ENCODE data around the gene BAHCC1. TPM values are rescaled to one million over a fixed set of nuclear protein-coding genes. Genes with fewer than 3 reads are reported as not detected.

Gene BAHCC1
- total and polyA plus RNA-seq, 9 of the 15 experiments (the other 6 are each of a cell fraction or from before 2014, with no cell fraction given): 0.14 to 26.9 (median 5.0) TPM

DNA sequence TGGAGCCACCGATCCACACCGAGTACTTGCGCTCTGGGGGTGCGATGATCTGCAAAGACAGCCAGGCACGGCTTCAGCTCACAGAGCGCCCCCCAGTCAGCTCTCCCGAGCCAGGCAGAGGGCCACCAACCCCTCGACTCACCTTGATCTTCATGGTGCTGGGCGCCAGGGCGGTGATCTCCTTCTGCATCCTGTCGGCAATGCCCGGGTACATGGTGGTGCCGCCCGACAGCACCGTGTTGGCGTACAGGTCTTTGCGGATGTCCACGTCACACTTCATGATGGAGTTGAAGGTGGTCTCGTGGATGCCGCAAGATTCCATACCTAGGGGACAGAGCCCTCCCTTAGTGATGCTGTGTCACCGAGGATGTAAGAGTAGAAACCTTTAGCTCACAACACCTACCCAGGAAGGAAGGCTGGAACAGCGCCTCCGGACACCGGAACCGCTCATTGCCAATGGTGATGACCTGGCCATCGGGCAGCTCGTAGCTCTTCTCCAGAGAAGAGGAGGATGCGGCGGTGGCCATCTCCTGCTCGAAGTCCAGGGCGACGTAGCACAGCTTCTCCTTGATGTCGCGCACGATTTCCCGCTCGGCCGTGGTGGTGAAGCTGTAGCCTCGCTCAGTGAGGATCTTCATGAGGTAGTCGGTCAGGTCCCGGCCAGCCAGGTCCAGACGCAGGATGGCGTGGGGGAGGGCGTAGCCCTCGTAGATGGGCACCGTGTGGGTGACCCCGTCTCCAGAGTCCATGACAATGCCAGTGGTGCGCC, 115.7 kb downstream of the BAHCC1 start (continued):
- TF ChIP-seq ZFP30 (CRISPR knock-in tag; IDR thresholded peaks at IDR 0.05; ENCODE audit: borderline replicate concordance) (no peak), HDAC3 (IDR thresholded peaks at IDR 0.05; ENCODE audit: borderline replicate concordance, partially characterized antibody) (no peak), RB1 (IDR thresholded peaks at IDR 0.05; ENCODE audit: low read depth) (0 out of 2 replicates have a peak, but pooled peaks have one; percentile 11), CEBPB (tag; IDR thresholded peaks at IDR 0.05) (no peak), ZNF75A (CRISPR knock-in tag; IDR thresholded peaks at IDR 0.05) (no peak), ZNF146 (CRISPR knock-in tag; IDR thresholded peaks at IDR 0.05; ENCODE audit: unreplicated experiment) (no peak), NELFE (IDR thresholded peaks at IDR 0.05; ENCODE audit: insufficient read depth, insufficient read length) (no peak), SRSF9 (IDR thresholded peaks at IDR 0.05; ENCODE audit: borderline replicate concordance, low read depth, low read length) (no peak), NCOA4 (IDR thresholded peaks at IDR 0.05; ENCODE audit: partially characterized antibody) (no peak), ZNF408 (CRISPR knock-in tag; IDR thresholded peaks at IDR 0.05; ENCODE audit: low read depth) (no peak), SMAD1 (IDR thresholded peaks at IDR 0.05; ENCODE audit: low read depth, low read length, partially characterized antibody) (no peak), ZBED1 (IDR thresholded peaks at IDR 0.05) (no peak), ETV6 (IDR thresholded peaks at IDR 0.05; ENCODE audit: borderline replicate concordance in 1 of 2, low read depth in 2 of 2, low read length in 1 of 2) (no peak), ETV6 (CRISPR knock-in tag; IDR thresholded peaks at IDR 0.05; ENCODE audit: borderline replicate concordance) (0 out of 2 replicates have a peak, but pooled peaks have one; percentile 3), SUPT5H (IDR thresholded peaks at IDR 0.05) (no peak), HDAC2 (IDR thresholded peaks at IDR 0.05) (no peak), SAFB (IDR thresholded peaks at IDR 0.05; ENCODE audit: borderline replicate concordance, low read depth, low read length) (no peak), POLR2H (tag; IDR thresholded peaks at IDR 0.05; ENCODE audit: low read depth) (no peak), ZFPM2 (CRISPR knock-in tag; IDR thresholded peaks at IDR 0.05) (no peak), ZNF507 (tag; conservative IDR thresholded peaks at IDR 0.05) (no peak)
- TF ChIP-seq, protein P1, sequence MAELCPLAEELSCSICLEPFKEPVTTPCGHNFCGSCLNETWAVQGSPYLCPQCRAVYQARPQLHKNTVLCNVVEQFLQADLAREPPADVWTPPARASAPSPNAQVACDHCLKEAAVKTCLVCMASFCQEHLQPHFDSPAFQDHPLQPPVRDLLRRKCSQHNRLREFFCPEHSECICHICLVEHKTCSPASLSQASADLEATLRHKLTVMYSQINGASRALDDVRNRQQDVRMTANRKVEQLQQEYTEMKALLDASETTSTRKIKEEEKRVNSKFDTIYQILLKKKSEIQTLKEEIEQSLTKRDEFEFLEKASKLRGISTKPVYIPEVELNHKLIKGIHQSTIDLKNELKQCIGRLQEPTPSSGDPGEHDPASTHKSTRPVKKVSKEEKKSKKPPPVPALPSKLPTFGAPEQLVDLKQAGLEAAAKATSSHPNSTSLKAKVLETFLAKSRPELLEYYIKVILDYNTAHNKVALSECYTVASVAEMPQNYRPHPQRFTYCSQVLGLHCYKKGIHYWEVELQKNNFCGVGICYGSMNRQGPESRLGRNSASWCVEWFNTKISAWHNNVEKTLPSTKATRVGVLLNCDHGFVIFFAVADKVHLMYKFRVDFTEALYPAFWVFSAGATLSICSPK (IDR thresholded peaks at IDR 0.05; ENCODE audit: borderline replicate concordance): no peak
- TF ChIP-seq, protein P2, sequence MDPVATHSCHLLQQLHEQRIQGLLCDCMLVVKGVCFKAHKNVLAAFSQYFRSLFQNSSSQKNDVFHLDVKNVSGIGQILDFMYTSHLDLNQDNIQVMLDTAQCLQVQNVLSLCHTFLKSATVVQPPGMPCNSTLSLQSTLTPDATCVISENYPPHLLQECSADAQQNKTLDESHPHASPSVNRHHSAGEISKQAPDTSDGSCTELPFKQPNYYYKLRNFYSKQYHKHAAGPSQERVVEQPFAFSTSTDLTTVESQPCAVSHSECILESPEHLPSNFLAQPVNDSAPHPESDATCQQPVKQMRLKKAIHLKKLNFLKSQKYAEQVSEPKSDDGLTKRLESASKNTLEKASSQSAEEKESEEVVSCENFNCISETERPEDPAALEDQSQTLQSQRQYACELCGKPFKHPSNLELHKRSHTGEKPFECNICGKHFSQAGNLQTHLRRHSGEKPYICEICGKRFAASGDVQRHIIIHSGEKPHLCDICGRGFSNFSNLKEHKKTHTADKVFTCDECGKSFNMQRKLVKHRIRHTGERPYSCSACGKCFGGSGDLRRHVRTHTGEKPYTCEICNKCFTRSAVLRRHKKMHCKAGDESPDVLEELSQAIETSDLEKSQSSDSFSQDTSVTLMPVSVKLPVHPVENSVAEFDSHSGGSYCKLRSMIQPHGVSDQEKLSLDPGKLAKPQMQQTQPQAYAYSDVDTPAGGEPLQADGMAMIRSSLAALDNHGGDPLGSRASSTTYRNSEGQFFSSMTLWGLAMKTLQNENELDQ (CRISPR knock-in tag; IDR thresholded peaks at IDR 0.05; ENCODE audit: borderline replicate concordance): 0 out of 2 replicates have a peak, but pooled peaks have one; percentile 24
- TF ChIP-seq, protein P3, sequence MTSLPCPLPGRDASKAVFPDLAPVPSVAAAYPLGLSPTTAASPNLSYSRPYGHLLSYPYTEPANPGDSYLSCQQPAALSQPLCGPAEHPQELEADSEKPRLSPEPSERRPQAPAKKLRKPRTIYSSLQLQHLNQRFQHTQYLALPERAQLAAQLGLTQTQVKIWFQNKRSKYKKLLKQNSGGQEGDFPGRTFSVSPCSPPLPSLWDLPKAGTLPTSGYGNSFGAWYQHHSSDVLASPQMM (CRISPR knock-in tag; IDR thresholded peaks at IDR 0.05): no peak
- TF ChIP-seq, protein P4, sequence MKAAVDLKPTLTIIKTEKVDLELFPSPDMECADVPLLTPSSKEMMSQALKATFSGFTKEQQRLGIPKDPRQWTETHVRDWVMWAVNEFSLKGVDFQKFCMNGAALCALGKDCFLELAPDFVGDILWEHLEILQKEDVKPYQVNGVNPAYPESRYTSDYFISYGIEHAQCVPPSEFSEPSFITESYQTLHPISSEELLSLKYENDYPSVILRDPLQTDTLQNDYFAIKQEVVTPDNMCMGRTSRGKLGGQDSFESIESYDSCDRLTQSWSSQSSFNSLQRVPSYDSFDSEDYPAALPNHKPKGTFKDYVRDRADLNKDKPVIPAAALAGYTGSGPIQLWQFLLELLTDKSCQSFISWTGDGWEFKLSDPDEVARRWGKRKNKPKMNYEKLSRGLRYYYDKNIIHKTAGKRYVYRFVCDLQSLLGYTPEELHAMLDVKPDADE (conservative IDR thresholded peaks at IDR 0.05; ENCODE audit: control insufficient read depth, low read depth, low read length): no peak
